Smooth muscle cell (in vitro differentiated cells): ENCODE results near the gene NRXN2. TPM values are rescaled to one million over a fixed set of nuclear protein-coding genes. Genes with fewer than 3 reads are reported as not detected.

Source experiments
- DNase-seq: peaks from one replicate; lab custom pipeline; 2025; ENCODE audit not compliant: unreplicated experiment; lab: John Stamatoyannopoulos, UW
- H2AFZ ChIP-seq: fragments of 200-600 bp; sonication (generic); 2 replicates; pipeline ENCODE4 v1.6.0; 2016; ENCODE audit warnings: antibody characterized with exemption, low read depth, mild to moderate bottlenecking
- H3F3A ChIP-seq: fragments of 200-600 bp; sonication (generic); 2 replicates; pipeline ENCODE4 v1.6.0; 2017; ENCODE audit warnings: antibody characterized with exemption, low read depth
- H3K27ac ChIP-seq: fragments of 200-600 bp; sonication (generic); 2 replicates; pipeline ENCODE4 v1.5.1; 2016; ENCODE audit warnings: low read depth, mild to moderate bottlenecking
- H3K27me3 ChIP-seq: fragments of 200-600 bp; sonication (generic); 2 replicates; pipeline ENCODE4 v1.6.1; 2016; ENCODE audit warnings: low read depth, mild to moderate bottlenecking
- H3K36me3 ChIP-seq: fragments of 200-600 bp; sonication (generic); 2 replicates; pipeline ENCODE4 v1.5.1; 2016; ENCODE audit warnings: low read depth
- H3K4me1 ChIP-seq: fragments of 200-600 bp; sonication (generic); 2 replicates; pipeline ENCODE4 v1.5.1; 2016; ENCODE audit warnings: low read depth
- H3K4me2 ChIP-seq: fragments of 200-600 bp; sonication (generic); 2 replicates; pipeline ENCODE4 v1.6.0; 2016; ENCODE audit warnings: mild to moderate bottlenecking
- H3K4me3 ChIP-seq: fragments of 200-600 bp; sonication (generic); 2 replicates; pipeline ENCODE4 v1.5.1; 2016; ENCODE audit warnings: mild to moderate bottlenecking
- H3K79me2 ChIP-seq: fragments of 200-600 bp; sonication (generic); 2 replicates; pipeline ENCODE4 v1.6.0; 2016; ENCODE audit warnings: low read depth, mild to moderate bottlenecking
- H3K9ac ChIP-seq: fragments of 200-600 bp; sonication (generic); 2 replicates; pipeline ENCODE4 v1.6.0; 2016; ENCODE audit warnings: low read depth
- H3K9me3 ChIP-seq: fragments of 200-600 bp; sonication (generic); replicated peaks from 2 replicates; pipeline ENCODE4 v1.5.1; 2016; ENCODE audit warnings: low read depth
- H4K20me1 ChIP-seq: fragments of 200-600 bp; sonication (generic); 2 replicates; pipeline ENCODE4 v1.6.0; 2016; ENCODE audit warnings: low read depth
- CTCF ChIP-seq: fragments of 200-600 bp; sonication (generic); IDR thresholded peaks from 2 replicates; pipeline ENCODE4 v1.5.1; 2017; ENCODE audit warnings: borderline replicate concordance, mild to moderate bottlenecking, antibody characterized with exemption; ENCODE audit not compliant: insufficient read depth, poor library complexity, severe bottlenecking
- WGBS: methylation state at CpG from one replicate; pipeline ENCODE4 v1.1.7; 2016; ENCODE audit warnings: low lambda C conversion rate; 5-methylcytosine and 5-hydroxymethylcytosine counted together
- polyA plus RNA-seq: library from polyadenylated mRNA; unstranded; fragments of >200 nt; fragmentation: Nextera tagmentation; extraction: Ambion mirVana; gene quantifications from 2 replicates; pipeline ENCODE4 v1.2.1, GENCODE V29; 2016
- total RNA-seq: library from RNA; depleted of rRNA; stranded (reverse); fragments of >200 nt; gene quantifications from 2 replicates; pipeline ENCODE4 v1.2.3, GENCODE V29; 2014

Gene NRXN2
- total and polyA plus RNA-seq, 2 experiments from 2014 or later = 1.4 to 1.7 TPM

DNA sequence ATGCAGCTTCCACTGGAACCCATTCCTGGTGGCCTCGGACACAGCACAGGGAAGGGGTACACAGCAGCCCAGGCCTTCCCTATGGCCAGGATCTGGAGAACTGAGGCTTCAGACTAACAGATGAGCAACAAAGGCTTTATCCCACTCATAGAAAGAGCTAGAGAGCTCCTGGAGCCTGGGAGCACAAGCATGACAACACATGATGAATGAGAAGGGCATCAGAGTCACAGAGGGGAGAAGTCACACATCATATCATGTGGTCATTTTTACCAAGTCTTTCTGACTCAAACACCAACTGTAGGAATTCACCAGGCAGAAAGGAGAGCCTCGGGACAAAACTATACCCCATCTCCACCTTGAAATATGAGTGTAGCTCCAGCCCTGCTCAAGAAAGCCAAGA, 43.2 kb downstream of the NRXN2 start:
- H2AFZ ChIP-seq = no peak overlapping the region
- no peak overlapping the region for H3K4me2 ChIP-seq
- H3K27ac ChIP-seq = no peak overlapping the region
- peaks cover 9% of the 10 kb centered on the region for H3K4me1 ChIP-seq
- no peak overlapping the region for H3K9ac ChIP-seq
- H3K27me3 ChIP-seq = peaks cover 3% of the 10 kb centered on the region
- 43% methylated on average over 2 of the region's 2 CpGs for WGBS
- no peaks in the 10 kb centered on the region for H3K79me2 ChIP-seq
- no peak for TF ChIP-seq CTCF
- peaks cover 6% of the 10 kb centered on the region for H3F3A ChIP-seq
- H3K9me3 ChIP-seq = no peaks in the 10 kb centered on the region
- H3K4me3 ChIP-seq = no peak overlapping the region
- H3K36me3 ChIP-seq = no peaks in the 10 kb centered on the region
- H4K20me1 ChIP-seq = no peaks in the 10 kb centered on the region
- DNase-seq = no peak

DNA sequence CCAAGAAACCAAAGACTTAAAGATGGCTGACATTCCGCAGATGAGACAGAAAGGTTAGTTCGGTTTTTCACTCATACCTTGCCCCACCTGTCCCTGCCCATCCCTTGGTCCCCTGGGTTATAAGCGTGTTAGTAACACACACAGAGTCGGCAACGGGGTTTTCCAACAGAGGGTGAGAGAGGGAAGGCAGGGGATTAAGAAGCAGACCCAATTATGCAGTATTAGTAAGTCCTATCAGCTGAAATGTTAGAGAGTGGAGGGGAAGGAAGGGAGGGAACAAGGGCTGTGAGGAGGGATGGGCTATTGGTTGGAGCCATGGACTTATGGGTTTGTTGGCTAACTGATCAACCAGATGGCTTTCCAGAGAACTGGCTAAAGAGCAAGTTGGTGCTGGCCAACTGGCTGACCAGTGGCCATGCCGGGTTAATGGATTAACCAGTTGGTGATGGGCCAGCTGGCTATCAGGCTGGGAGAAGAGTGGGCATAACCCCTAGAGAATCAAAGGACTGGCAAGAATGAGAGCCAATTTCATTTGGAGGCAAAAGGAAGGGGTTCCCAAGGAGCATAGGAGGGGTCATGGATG, 45.5 kb downstream of the NRXN2 start:
- Histone ChIP-seq H3K9ac (no peak overlapping the region), H3F3A (peaks cover 6% of the 10 kb centered on the region), H3K4me2 (no peak overlapping the region), H3K27me3 (no peaks in the 10 kb centered on the region), H3K36me3 (no peaks in the 10 kb centered on the region), H4K20me1 (no peaks in the 10 kb centered on the region), H3K79me2 (no peaks in the 10 kb centered on the region), H3K9me3 (no peaks in the 10 kb centered on the region), H2AFZ (no peak overlapping the region), H3K4me1 (peaks cover 9% of the 10 kb centered on the region), H3K4me3 (no peak overlapping the region), H3K27ac (no peak overlapping the region)
- no peak for TF ChIP-seq CTCF
- no peak for DNase-seq
- 95% methylated on average over 6 of the region's 6 CpGs for WGBS

DNA sequence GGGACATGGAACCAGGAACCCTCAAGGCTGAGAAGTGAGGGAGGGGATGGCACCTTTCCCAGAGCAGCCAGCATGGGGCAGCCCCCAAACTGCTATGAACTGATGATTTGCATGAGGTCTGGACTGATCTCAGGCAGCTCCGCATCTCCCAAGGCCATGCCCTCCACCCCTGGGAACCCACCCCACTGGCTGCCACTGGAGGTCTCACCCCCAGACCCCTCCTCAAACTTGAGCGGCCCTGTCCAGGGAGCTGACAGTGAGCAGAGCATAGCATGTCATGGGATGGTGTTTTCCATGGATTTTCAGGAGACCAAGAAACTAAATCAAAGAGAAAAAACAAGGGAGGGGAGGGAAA, 46.8 kb downstream of the NRXN2 start:
- Histone ChIP-seq H3K79me2 (no peaks in the 10 kb centered on the region), H2AFZ (peak overlapping the region; percentile 45), H3K4me1 (peaks cover 9% of the 10 kb centered on the region), H3K27me3 (no peaks in the 10 kb centered on the region), H3K27ac (peak overlapping the region; percentile 80), H3K4me2 (peak overlapping the region; percentile 40), H3K4me3 (no peak overlapping the region), H3K9me3 (no peaks in the 10 kb centered on the region), H3K9ac (peak overlapping the region; percentile 39), H3K36me3 (no peaks in the 10 kb centered on the region), H4K20me1 (no peaks in the 10 kb centered on the region), H3F3A (peaks cover 6% of the 10 kb centered on the region)
- 85% methylated on average over 2 of the region's 2 CpGs for WGBS
- TF ChIP-seq CTCF = no peak
- no peak for DNase-seq
